ENCODE results near the gene ANKDD1B.

GRCh38 chr5:75640395-75640794 lies 29.1 kb downstream of the ANKDD1B start:
- TF ChIP-seq CTCF (IDR thresholded peaks at IDR 0.05): no peak
- no peak for TF ChIP-seq POLR2A (IDR thresholded peaks at IDR 0.05; ENCODE audit: low read depth)
- no peak for TF ChIP-seq EP300 (IDR thresholded peaks at IDR 0.05)
- TF ChIP-seq POLR2AphosphoS5 (IDR thresholded peaks at IDR 0.05): no peak

Measured in esophagus muscularis mucosa (tissue), 4 donors.